ENCODE measurements around the gene EBF3. TPM values are rescaled to one million over a fixed set of nuclear protein-coding genes. Genes with fewer than 3 reads are reported as not detected.

Gene EBF3
- total and polyA plus RNA-seq, 2 donors (not counting 3 experiments of a cell fraction or from before 2014, with no cell fraction given) = 0.92 to 2.7 TPM

GRCh38 chr10:129896136-129896859 is 67.8 kb downstream of the EBF3 start:
- Histone ChIP-seq H3K27ac (ENCODE audit: insufficient read depth, low read depth, low read length) (no peak overlapping the region), H3K9ac (replicated peaks; ENCODE audit: extremely low read depth, insufficient read depth, low read length) (no peak overlapping the region), H3K4me1 (ENCODE audit: control insufficient read depth, extremely low read depth, insufficient read depth, low read length) (no peaks in the 10 kb centered on the region), H3K4me3 (replicated peaks in 1 of 3; ENCODE audit: insufficient read depth in 1 of 3, low read depth in 1 of 3, low read length in 3 of 3) (no peak overlapping the region), H3K9me3 (replicated peaks; ENCODE audit: control insufficient read depth, insufficient read depth, low read length) (no peaks in the 10 kb centered on the region), H3K27me3 (ENCODE audit: control insufficient read depth in 2 of 2, insufficient read depth in 2 of 2, low read length in 2 of 2) (no peaks in the 10 kb centered on the region), H3K9me1 (replicated peaks; ENCODE audit: control insufficient read depth, extremely low read depth, insufficient read depth, low read length) (no peaks in the 10 kb centered on the region), H2AFZ (ENCODE audit: low read depth, low read length) (no peak overlapping the region), H3K79me2 (ENCODE audit: control insufficient read depth, insufficient read depth, low read length) (no peaks in the 10 kb centered on the region), H3K36me3 (ENCODE audit: control insufficient read depth in 2 of 2, extremely low read depth in 1 of 2, insufficient read depth in 2 of 2, low read length in 2 of 2) (no peaks in the 10 kb centered on the region), H3K4me2 (ENCODE audit: insufficient read depth, low read length) (no peak overlapping the region), H4K20me1 (replicated peaks; ENCODE audit: control insufficient read depth, extremely low read depth, insufficient read depth, low read length) (no peaks in the 10 kb centered on the region)
- CTCF ChIA-PET = no interaction called here
- dilution Hi-C loops (cut with MboI; ENCODE audit: extremely low pct_ligation_motif_present, low sequenced_read_pairs) (no loop called here), intact Hi-C loops (cut with micrococcal nuclease) (no loop called here)
- FAIRE-seq (no peak), DNase-seq (ENCODE audit: low read depth, low spot score) (no peak)
- TF ChIP-seq MAX (IDR thresholded peaks at IDR 0.05; ENCODE audit: insufficient read depth, insufficient read length) (no peak), EZH2 (IDR thresholded peaks at IDR 0.05; ENCODE audit: borderline replicate concordance, low read depth, low read length, severe bottlenecking) (no peak), GATA2 (IDR thresholded peaks at IDR 0.05; ENCODE audit: insufficient read depth, insufficient read length, low read depth, low read length) (no peak), POLR2AphosphoS5 (IDR thresholded peaks at IDR 0.05; ENCODE audit: insufficient read depth, low read depth, low read length) (no peak), JUN (IDR thresholded peaks at IDR 0.05; ENCODE audit: borderline replicate concordance, insufficient read depth, insufficient read length, low read depth) (no peak), MYC (IDR thresholded peaks at IDR 0.05; ENCODE audit: low read depth, low read length) (no peak), FOS (IDR thresholded peaks at IDR 0.05; ENCODE audit: borderline replicate concordance, insufficient read depth, low read length) (no peak), POLR2A (IDR thresholded peaks at IDR 0.05; ENCODE audit: low read depth, low read length) (no peak), CTCF (IDR thresholded peaks at IDR 0.05; ENCODE audit: extremely low read depth in 1 of 2, insufficient read depth in 1 of 2, low read depth in 1 of 2, low read length in 2 of 2) (no peak)
- POLR2A ChIA-PET = no interaction called here
- BruUV-seq (replicated peaks) = no TSS peak
